HTR-8/SVneo (cell line): ENCODE data around the gene SLC39A11.
A peak's percentile ranks its signal among the peaks of the same experiment; 100 is the strongest.

Experiments
- DNase-seq: peaks from one replicate; pipeline ENCODE4 v3.0.0; 2011; ENCODE audit warnings: low spot score, mixed read lengths; ENCODE audit not compliant: insufficient read length
- FAIRE-seq: peaks from 2 replicates; lab custom pipeline; 2011; peaks lifted over from hg19 to GRCh38; lab: Jason Lieb, UNC

Gene SLC39A11

DNA sequence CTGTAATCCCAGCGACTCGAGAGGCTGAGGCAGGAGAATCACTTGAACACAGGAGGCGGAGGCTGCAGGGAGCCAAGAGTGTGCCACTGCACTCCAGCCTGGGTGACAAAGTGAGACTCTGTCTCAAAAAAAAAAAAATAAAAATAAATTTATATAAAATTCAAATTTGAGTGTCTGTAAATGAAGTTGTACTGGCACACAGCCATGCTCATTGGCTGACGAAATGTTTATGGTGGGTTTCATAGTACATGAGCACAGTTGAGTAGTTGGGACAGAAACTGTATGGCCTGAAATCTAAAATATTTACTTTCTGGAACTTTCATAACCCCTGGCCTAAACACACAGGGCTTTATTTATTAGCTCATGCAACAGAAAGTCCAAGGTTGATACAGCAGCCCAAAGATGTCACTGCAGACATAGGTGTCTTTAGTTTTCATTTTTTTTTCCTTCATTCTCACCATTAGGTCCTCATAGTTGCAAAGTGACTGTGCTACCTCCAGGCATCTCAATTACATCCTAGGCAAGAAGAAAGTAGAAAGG lies 355.3 kb downstream of the SLC39A11 start:
- FAIRE-seq (no peak), DNase-seq (no peak)

DNA sequence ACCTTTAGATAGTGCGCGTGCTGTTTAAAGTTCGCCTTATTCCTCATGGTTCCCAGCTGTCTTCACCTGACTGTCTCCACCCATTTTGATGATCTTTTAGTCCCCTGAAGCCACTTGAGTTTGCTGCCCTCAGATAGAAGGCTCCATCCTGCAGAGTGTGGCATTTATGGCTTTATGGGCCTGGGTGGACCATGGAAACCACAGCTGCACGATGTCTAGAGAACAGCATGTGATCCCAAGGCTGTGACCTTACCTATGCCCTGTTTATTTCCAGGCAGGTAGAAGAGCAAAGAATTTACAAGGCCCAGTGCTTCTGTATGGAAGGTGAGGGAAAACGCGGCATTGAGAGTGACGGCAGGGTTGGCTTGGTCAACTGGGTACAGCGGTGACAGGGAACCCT lies 356.9 kb downstream of the SLC39A11 start:
- FAIRE-seq (no peak), DNase-seq (no peak)

- DNase-seq, result no peak
- no peak for FAIRE-seq
Measured at GRCh38 chr17:72735048-72735447, 357.4 kb downstream of the SLC39A11 start.

- no peak for FAIRE-seq
Measured at GRCh38 chr17:72734613-72735012, 357.9 kb downstream of the SLC39A11 start.

DNA sequence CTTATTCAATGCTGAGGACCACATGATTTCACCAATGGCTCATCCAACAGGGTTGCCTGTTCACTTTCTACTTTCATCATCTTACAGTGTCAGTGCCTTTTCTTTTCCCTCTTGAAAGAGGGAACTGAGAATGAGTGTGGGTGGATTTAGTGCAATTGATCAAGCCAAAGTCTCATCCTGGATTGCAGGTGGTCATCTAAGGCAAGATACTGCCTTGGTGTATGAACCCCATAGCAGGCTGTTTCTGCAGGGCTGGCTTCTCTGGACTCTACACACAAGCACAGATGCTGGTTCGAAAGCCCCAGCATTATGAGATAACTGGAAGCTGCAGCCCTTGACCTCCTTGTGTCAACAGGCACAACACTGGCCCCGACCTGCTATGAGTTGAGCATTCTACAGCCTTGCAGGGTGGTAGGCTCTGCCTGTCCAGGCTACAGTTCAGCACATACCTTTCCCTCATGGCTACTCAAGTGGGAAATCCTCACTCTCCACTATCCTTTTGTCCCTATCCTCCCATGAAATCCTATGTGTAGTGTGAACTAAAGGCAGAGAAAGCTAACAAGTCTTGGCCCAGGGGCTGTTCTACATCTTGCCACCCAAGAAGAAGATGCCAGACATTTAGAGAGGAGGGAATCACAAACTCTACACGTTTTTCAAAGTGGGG lies 358.7 kb downstream of the SLC39A11 start:
- DNase-seq (no peak), FAIRE-seq (no peak)

More at GRCh38 chr17:72734613-72735012, 357.9 kb downstream of the SLC39A11 start:
- no peak for DNase-seq

DNA sequence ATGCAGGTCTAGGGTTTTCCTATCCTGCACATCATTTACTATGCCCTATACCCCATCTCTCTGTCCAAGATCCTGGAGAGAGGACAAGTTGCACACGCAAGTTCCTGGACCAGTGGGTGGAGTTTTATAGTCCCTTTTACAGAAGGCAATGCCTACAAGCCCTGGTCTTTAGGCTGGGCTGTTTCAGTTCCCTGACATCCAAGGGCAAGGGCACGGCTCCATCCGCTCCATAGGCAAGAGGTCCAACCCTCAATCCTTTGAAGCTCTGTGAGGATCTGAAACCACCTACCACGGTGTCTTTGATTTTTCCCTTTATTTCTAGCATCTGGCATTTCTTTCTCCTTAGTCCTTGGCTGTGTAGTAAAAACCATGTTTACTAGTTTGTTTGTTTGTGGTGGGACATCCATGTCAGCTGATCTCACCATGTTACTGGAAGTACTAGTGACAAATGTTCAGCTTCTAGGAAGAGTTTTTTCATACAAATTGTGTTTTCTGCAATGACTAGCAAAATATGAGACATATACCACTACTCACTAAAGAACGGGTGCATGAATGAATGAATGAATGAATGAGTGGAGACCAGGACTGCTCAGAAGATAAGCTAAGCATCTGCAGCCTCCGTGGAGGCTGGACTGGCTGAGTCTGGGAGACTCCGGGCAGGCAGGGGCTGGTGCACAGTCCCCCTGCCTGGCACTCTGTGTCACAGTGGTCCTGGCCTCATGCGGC lies 359.4 kb downstream of the SLC39A11 start:
- no peak for DNase-seq
- FAIRE-seq, result no peak

DNA sequence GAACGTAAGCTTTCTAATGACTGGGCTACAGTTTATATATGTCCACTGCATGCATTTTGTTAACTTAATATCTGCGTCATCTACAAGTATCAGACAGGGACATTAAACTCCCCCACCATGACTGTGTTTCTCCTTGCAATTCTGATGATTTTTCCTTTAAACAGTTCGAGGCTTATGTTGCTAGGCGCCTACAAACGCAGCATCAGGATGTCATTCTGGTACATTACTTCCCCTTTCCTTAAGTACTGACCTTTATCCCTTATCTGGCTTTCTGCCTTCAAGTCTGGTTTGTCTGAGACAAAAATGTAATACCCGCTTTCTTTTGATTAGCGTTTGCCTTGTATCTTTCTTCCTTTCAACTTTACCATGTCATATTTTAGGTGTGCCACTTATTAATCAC lies 362.4 kb downstream of the SLC39A11 start:
- FAIRE-seq (no peak), DNase-seq (no peak)

GRCh38 chr17:72726936-72727335 lies 365.6 kb downstream of the SLC39A11 start:
- no peak for DNase-seq
- no peak for FAIRE-seq

DNA sequence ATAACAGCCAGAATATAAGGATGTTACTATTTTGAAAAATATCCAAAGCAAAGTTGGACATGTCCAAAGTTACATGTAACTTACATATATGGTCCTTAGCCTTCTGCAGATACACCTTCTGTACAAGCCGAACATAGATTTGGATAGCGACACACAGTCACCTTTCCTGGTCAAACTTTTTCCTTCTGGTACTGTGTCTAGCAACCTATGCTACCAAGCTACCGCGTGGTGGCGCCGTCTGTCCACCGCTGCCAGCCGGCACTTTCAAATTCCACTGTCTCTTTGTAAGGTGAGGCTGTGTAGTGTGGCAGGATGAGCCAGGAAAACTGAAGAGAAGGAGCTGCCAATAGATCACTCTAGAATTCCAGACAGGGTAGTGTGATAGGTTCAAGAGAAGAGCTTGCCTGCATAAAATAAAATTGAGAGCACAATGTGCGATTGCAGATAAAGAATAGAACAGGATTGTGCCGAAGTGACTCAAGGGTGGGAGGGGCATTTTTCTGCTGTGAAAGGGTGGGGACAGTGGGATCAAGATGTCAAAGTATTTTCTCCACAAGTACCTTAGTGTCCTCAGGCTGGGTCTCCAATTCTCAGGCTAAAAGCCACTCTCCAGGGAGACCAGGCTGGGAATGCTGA lies 366.9 kb downstream of the SLC39A11 start:
- FAIRE-seq (peak; percentile 66), DNase-seq (peak; percentile 75)

- FAIRE-seq, result no peak
- DNase-seq, result peak; percentile 39
Measured at GRCh38 chr17:72724267-72724666, 368.2 kb downstream of the SLC39A11 start.

- FAIRE-seq, result no peak
- DNase-seq, result no peak
Measured at GRCh38 chr17:72723711-72724110, 368.8 kb downstream of the SLC39A11 start.

DNA sequence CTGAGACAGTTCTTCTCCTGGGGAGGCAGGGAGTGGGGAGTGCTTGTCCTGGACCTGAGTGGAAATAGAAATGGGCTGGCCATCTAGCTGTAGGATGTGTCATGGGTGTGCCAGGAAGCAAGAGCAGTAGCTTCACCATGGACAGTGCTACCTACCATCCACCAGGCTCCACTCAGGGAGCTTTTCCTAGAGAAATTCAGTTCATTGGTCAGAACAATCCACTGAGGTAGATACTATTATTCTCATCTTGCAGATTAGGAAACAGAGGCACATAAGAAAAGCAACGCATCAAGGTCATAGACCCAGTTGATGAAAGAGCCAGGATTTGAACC lies 372.0 kb downstream of the SLC39A11 start:
- peak; percentile 48 for FAIRE-seq
- no peak for DNase-seq

DNA sequence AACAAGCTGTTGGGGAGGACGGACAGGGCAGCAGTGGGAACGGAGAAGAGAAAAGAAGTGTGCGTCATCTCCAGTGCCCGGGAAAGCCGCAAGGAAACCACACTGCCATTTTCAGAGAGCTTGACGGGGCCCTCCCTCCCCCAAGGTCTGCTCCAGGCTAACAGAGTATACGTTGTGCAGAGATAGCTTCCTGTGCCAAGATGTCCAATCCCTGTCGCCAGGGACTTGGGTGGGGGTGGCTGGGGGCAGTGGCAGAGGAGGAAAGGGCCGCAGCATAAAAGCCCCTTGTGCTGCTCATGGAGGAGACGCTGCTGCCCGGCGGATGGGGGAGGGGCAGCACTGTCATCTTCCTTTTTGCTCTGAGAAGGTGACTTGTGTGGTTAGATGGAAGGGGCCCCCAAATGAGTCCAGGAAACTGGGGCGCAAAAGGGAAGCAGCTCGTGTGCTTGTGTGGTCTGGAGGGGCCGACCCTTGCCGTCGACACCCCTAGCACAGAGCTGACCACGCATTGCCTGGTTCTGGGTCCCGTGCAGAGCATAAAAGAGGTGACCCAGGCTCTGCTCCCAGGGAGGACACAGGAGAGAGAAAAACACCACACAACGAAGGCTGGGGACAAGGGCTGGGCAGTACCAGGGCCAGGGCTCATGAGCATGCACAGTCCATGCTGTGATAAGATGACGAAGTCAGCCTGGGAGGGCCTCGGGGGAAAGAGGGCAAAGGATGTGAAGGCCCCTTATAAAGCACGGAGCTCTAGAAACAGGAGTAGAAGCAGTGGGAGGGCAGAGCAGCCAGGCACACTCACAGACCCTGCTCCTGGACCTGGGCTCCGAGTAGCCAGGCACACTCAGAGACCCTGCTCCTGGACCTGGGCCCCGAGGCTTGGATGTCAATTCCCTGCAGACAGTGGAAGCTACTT lies 372.7 kb downstream of the SLC39A11 start:
- DNase-seq (no peak), FAIRE-seq (peak; percentile 13)

DNA sequence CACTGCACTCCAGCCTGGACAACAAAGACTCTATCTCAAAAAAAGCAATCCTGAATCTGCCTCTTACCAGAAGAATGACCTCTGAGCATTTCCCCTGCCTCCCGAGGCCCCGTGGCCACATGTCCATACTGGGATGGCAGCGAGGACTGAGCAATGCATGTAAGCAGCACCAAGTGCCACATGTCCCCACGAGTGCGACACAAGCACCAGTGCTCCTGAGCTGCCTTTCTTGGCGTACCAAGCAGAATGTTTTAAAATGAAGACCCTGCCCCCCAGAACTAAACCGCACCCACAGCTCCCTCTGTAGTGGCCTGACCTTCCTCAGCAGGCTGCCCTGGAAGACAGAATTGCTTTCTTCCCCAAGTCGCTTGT lies 373.3 kb downstream of the SLC39A11 start:
- FAIRE-seq, result no peak
- no peak for DNase-seq

DNA sequence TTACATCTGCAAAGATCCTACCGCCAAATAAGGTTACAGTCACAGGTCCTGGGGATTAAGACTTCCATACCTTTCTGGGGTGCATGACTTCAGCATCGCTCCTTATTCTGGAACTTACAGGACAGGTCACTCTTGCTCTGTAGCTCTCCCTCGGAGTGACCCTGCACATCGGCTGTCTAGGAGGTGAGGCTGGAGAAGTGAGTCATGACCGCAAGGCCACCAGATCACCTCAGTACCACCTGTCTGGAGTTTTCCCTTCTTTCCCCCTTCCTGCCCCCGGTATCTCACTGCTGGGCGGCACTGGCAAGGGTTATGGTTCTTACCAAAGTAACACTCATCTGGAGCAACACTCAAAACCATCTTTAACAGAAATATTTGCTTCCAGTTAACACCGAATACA lies 374.8 kb downstream of the SLC39A11 start:
- DNase-seq, result no peak
- peak; percentile 48 for FAIRE-seq

DNA sequence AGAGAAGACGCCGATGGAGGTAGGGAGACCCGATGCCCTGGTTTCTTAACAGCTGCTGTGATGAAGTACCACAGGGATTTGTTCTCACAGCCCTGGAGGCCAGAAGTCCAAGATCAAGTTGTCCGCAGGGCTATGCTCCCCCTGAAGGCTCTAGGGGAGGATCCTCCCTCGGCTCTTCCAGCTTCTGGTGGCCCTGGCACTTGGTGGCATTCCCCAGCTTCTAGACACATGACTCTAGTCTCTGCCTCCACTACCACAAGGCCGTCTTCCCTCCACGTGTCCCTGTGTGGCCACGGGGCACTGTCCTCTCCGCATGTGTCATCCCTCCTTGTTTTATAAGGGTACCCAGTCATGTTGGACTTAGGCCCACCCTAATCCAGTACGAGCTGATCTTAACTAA lies 375.2 kb downstream of the SLC39A11 start:
- no peak for DNase-seq

DNA sequence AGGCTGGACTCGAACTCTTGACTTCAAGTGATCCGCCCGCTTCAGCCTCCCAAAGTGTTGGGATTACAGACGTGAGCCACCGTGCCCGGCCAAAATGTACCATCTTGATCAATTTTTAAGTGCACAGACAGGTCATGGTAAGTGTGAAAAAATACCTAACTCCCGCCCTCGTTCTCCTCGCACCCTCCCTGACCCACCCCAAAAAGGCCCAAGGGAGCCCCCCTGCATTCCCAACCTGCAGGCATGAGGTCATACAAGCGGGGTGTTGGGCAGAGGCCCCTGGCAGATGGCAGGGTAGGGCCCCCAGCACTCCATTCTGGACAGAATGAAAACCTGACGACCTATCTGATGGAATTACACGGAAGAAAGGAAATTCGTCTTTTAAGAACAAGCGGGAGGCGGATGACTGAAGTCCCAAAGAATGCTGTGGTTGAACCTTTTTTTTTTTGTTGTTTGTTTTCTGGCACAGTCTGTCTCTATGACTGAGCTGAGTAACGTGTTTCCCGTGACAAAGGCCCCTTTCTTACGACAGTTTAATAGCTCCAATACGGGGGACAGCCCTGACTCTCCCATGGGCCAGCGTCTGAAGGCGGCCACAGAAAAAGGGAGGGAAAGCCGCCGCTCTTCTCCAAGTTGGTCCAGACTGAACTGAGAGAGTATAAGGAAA lies 376.4 kb downstream of the SLC39A11 start:
- FAIRE-seq, result peak; percentile 36
- DNase-seq, result peak; percentile 93

More for the DNA sequence above, 375.2 kb downstream of the SLC39A11 start:
- no peak for FAIRE-seq

- FAIRE-seq (no peak), DNase-seq (no peak)
Measured at GRCh38 chr17:72714357-72714966, 378.0 kb downstream of the SLC39A11 start.

GRCh38 chr17:72713701-72714100 lies 378.8 kb downstream of the SLC39A11 start:
- FAIRE-seq (no peak), DNase-seq (no peak)
